DOHH2 (cell line): ENCODE results near the gene TMEM37.

Experiments
- CTCF ChIP-seq: fragments of 200-600 bp; sonication (generic); IDR thresholded peaks from one replicate; pipeline ENCODE4 v1.5.1; 2014; ENCODE audit warnings: antibody characterized with exemption, mild to moderate bottlenecking, low read depth, low read length; ENCODE audit not compliant: poor library complexity, severe bottlenecking
- EZH2phosphoT487 ChIP-seq: fragments of 200-600 bp; sonication (generic); IDR thresholded peaks from 2 replicates; pipeline ENCODE4 v1.6.1; 2017; ENCODE audit warnings: borderline replicate concordance, mild to moderate bottlenecking, antibody characterized with exemption, low read length, moderate library complexity, mixed read lengths

- TF ChIP-seq CTCF (no peak), EZH2phosphoT487 (no peak)
Measured at GRCh38 chr2:119484834-119485233, 53.2 kb downstream of the TMEM37 start.
